Measurements from ENCODE around the gene CTSS. TPM values are rescaled to one million over a fixed set of nuclear protein-coding genes. Genes with fewer than 3 reads are reported as not detected.
"Not testable (repeated sequence)": the region's sequence is repeated elsewhere in the genome, so short reads cannot be mapped to it uniquely, and the experiment has no call there.

The CTSS gene
- total and polyA plus RNA-seq, 2 experiments from 2014 or later, result 1.0 to 2.5 TPM

GRCh38 chr1:150720703-150721102 is 44.9 kb downstream of the CTSS start, which contains the start of gene HORMAD1:
Gene HORMAD1 (minus strand): TSS chr1:150720895. CDS start chr1:150719505, 1,390 bp downstream.
- Histone ChIP-seq H3K4me3 (no peak within 1 kb of the TSS), H3K36me3 (ENCODE audit: low read depth) (no peaks in the 10 kb centered on the region), H4K20me1 (ENCODE audit: insufficient read depth) (no peaks in the 10 kb centered on the region), H3K27me3 (replicated peaks; ENCODE audit: insufficient read depth) (no peaks in the 10 kb centered on the region), H3K9me2 (ENCODE audit: insufficient read depth) (no peaks in the 10 kb centered on the region), H3K27ac (no peak within 1 kb of the TSS), H3K79me2 (ENCODE audit: insufficient read depth) (no peaks in the 10 kb centered on the region), H2AFZ (no peak within 1 kb of the TSS), H3K4me1 (ENCODE audit: insufficient read depth) (no peaks in the 10 kb centered on the region), H3K9ac (no peak within 1 kb of the TSS), H3K9me3 (ENCODE audit: low read depth) (no peaks in the 10 kb centered on the region), H3K4me2 (ENCODE audit: unreplicated experiment) (no peak within 1 kb of the TSS), H3F3A (ENCODE audit: insufficient read depth) (no peaks in the 10 kb centered on the region)
- TF ChIP-seq EZH2phosphoT487 (IDR thresholded peaks at IDR 0.05; ENCODE audit: insufficient read depth, low read depth) (no peak), EZH2 (IDR thresholded peaks at IDR 0.05; ENCODE audit: insufficient read depth, poor library complexity, severe bottlenecking) (no peak)
- DNase-seq, result no peak
- in situ Hi-C loops (cut with MboI), result no loop called here
- WGBS, 2 experiments (ENCODE audit: low coverage in 1 of 2, low lambda C conversion rate in 2 of 2, missing lambda C conversion rate in 2 of 2), result 95 to 96% methylated on average over 24 of the region's 24 CpGs

- H3K9me2 ChIP-seq (ENCODE audit: insufficient read depth), result no peaks in the 10 kb centered on the region
- H3K4me3 ChIP-seq, result no peak overlapping the region
- no peaks in the 10 kb centered on the region for H3K27me3 ChIP-seq (replicated peaks; ENCODE audit: insufficient read depth)
- no peaks in the 10 kb centered on the region for H3K79me2 ChIP-seq (ENCODE audit: insufficient read depth)
- no peak overlapping the region for H2AFZ ChIP-seq
- no peak overlapping the region for H3K9ac ChIP-seq
- TF ChIP-seq EZH2 (IDR thresholded peaks at IDR 0.05; ENCODE audit: insufficient read depth, poor library complexity, severe bottlenecking) (no peak), EZH2phosphoT487 (IDR thresholded peaks at IDR 0.05; ENCODE audit: insufficient read depth, low read depth) (no peak)
- H4K20me1 ChIP-seq (ENCODE audit: insufficient read depth), result no peaks in the 10 kb centered on the region
- H3K9me3 ChIP-seq (ENCODE audit: low read depth), result no peaks in the 10 kb centered on the region
- no peak overlapping the region for H3K4me2 ChIP-seq (ENCODE audit: unreplicated experiment)
- no peaks in the 10 kb centered on the region for H3F3A ChIP-seq (ENCODE audit: insufficient read depth)
- in situ Hi-C loops (cut with MboI), result no loop called here
- no peaks in the 10 kb centered on the region for H3K4me1 ChIP-seq (ENCODE audit: insufficient read depth)
- no peak for DNase-seq
- 93% methylated on average over 17 to 21 of the region's 21 CpGs for WGBS, 2 experiments (ENCODE audit: low coverage in 1 of 2, low lambda C conversion rate in 2 of 2, missing lambda C conversion rate in 2 of 2)
- H3K36me3 ChIP-seq (ENCODE audit: low read depth), result no peaks in the 10 kb centered on the region
- no peak overlapping the region for H3K27ac ChIP-seq
These were observed 45.5 kb downstream of the CTSS start for GRCh38 chr1:150720098-150720497.

DNA sequence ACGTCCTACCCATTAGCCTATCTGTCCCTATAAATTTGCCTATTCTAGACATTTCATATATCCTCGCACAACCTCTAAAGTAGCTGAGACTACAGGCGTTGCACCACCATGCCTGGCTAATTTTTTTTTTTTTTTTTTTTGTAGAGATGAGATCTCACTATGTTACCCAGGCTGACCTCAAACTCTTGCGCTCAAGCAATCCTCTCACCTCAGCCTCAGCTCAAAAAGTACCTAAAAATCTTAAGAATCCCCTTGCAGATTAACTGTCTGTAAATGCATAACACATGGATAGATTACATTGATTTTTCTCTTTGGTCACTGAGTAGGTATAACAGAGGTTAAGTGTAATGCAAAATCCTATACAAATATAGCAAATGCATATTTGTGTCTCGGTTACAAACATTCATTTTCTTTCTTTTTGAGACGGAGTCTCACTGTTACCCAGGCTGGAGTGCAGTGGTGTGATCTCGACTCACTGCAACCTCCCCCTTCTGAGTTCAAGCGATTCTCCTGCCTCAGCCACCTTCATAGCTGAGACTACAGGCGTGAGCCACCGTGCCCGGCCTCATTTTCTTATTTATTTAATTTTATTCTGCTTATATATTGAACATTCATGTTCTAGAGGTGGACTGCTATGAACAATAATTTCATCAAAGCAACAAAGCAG is 47.2 kb downstream of the CTSS start:
- no peaks in the 10 kb centered on the region for H3K4me1 ChIP-seq (ENCODE audit: insufficient read depth)
- no peak overlapping the region for H3K4me3 ChIP-seq
- H3K36me3 ChIP-seq (ENCODE audit: low read depth), result no peaks in the 10 kb centered on the region
- H2AFZ ChIP-seq, result no peak overlapping the region
- in situ Hi-C loops (cut with MboI), result no loop called here
- no peak for DNase-seq
- no peaks in the 10 kb centered on the region for H3K9me3 ChIP-seq (ENCODE audit: low read depth)
- no peak overlapping the region for H3K9ac ChIP-seq
- H3K79me2 ChIP-seq (ENCODE audit: insufficient read depth), result no peaks in the 10 kb centered on the region
- no peaks in the 10 kb centered on the region for H3F3A ChIP-seq (ENCODE audit: insufficient read depth)
- no peaks in the 10 kb centered on the region for H4K20me1 ChIP-seq (ENCODE audit: insufficient read depth)
- H3K27me3 ChIP-seq (replicated peaks; ENCODE audit: insufficient read depth), result no peaks in the 10 kb centered on the region
- no peak overlapping the region for H3K27ac ChIP-seq
- 70 to 73% methylated on average over 11 of the region's 11 CpGs for WGBS, 2 experiments (ENCODE audit: low coverage in 1 of 2, low lambda C conversion rate in 2 of 2, missing lambda C conversion rate in 2 of 2)
- no peak for TF ChIP-seq EZH2phosphoT487 (IDR thresholded peaks at IDR 0.05; ENCODE audit: insufficient read depth, low read depth)
- no peak for TF ChIP-seq EZH2 (IDR thresholded peaks at IDR 0.05; ENCODE audit: insufficient read depth, poor library complexity, severe bottlenecking)
- H3K4me2 ChIP-seq (ENCODE audit: unreplicated experiment), result no peak overlapping the region
- no peaks in the 10 kb centered on the region for H3K9me2 ChIP-seq (ENCODE audit: insufficient read depth)

GRCh38 chr1:150709031-150709430 is 56.5 kb downstream of the CTSS start:
- H3K4me1 ChIP-seq (ENCODE audit: insufficient read depth); H3K9me3 ChIP-seq (ENCODE audit: low read depth): not testable (repeated sequence)
- WGBS, 2 experiments (ENCODE audit: low coverage in 1 of 2, low lambda C conversion rate in 2 of 2, missing lambda C conversion rate in 2 of 2), result 56 to 78% methylated on average over 1 of the region's 1 CpG

GRCh38 chr1:150708595-150708994 is 57.0 kb downstream of the CTSS start:
- Histone ChIP-seq H3K79me2 (ENCODE audit: insufficient read depth) (no peaks in the 10 kb centered on the region), H3K27ac (no peak overlapping the region), H3K4me1 (ENCODE audit: insufficient read depth) (no peaks in the 10 kb centered on the region), H3F3A (ENCODE audit: insufficient read depth) (no peaks in the 10 kb centered on the region), H2AFZ (no peak overlapping the region), H3K4me2 (ENCODE audit: unreplicated experiment) (no peak overlapping the region), H3K4me3 (no peak overlapping the region), H4K20me1 (ENCODE audit: insufficient read depth) (no peaks in the 10 kb centered on the region), H3K27me3 (replicated peaks; ENCODE audit: insufficient read depth) (no peaks in the 10 kb centered on the region), H3K9me3 (ENCODE audit: low read depth) (no peaks in the 10 kb centered on the region), H3K9me2 (ENCODE audit: insufficient read depth) (no peaks in the 10 kb centered on the region), H3K9ac (no peak overlapping the region), H3K36me3 (ENCODE audit: low read depth) (no peaks in the 10 kb centered on the region)
- 98 to 99% methylated on average over 2 of the region's 2 CpGs for WGBS, 2 experiments (ENCODE audit: low coverage in 1 of 2, low lambda C conversion rate in 2 of 2, missing lambda C conversion rate in 2 of 2)
- in situ Hi-C loops (cut with MboI), result no loop called here
- no peak for DNase-seq
- TF ChIP-seq EZH2 (IDR thresholded peaks at IDR 0.05; ENCODE audit: insufficient read depth, poor library complexity, severe bottlenecking) (no peak), EZH2phosphoT487 (IDR thresholded peaks at IDR 0.05; ENCODE audit: insufficient read depth, low read depth) (no peak)

More at GRCh38 chr1:150709031-150709430, 56.5 kb downstream of the CTSS start:
- H3F3A ChIP-seq (ENCODE audit: insufficient read depth); H4K20me1 ChIP-seq (ENCODE audit: insufficient read depth); H3K27ac ChIP-seq; in situ Hi-C loops (cut with MboI); H3K9ac ChIP-seq; H2AFZ ChIP-seq; H3K27me3 ChIP-seq (replicated peaks; ENCODE audit: insufficient read depth); H3K36me3 ChIP-seq (ENCODE audit: low read depth); H3K79me2 ChIP-seq (ENCODE audit: insufficient read depth); H3K4me2 ChIP-seq (ENCODE audit: unreplicated experiment); H3K4me3 ChIP-seq; H3K9me2 ChIP-seq (ENCODE audit: insufficient read depth); DNase-seq: not testable (repeated sequence)
